Endothelial cell of umbilical vein (primary cell): Measurements from ENCODE around the gene PUDP. TPM values are rescaled to one million over a fixed set of nuclear protein-coding genes. Genes with fewer than 3 reads are reported as not detected.

Experiments used
- BruUV-seq: library from RNA; stranded (reverse); fragments of 400-500 nt; replicated peaks from 2 replicates; lab custom pipeline; 2021; lab: Mats Ljungman, UMichigan
- CTCF ChIA-PET: fragments of 300-600, 350-600 bp; sonication (Branson Sonifier 250); formaldehyde crosslinking; loops from one replicate; lab custom pipeline; 2021; ENCODE audit warnings: antibody characterized with exemption, inconsistent platforms; lab: Charles Lee
- POLR2A ChIA-PET: fragments of 300-600, 350-600 bp; sonication (Branson Sonifier 250); formaldehyde crosslinking; loops from one replicate; lab custom pipeline; 2021; ENCODE audit warnings: antibody characterized with exemption, inconsistent platforms; lab: Charles Lee
- DNase-seq: peaks from one replicate; pipeline ENCODE4 v3.0.0-alpha.2; 2011; ENCODE audit warnings: low read depth, low spot score
- FAIRE-seq: peaks from 2 replicates; lab custom pipeline; 2011; peaks lifted over from hg19 to GRCh38; lab: Jason Lieb, UNC
- H2AFZ ChIP-seq: 2 replicates; pipeline ENCODE4 v1.6.0; 2012; ENCODE audit warnings: low read depth, low read length, control low read depth, inconsistent platforms
- H3K27ac ChIP-seq: 2 replicates; pipeline ENCODE4 v1.5.1; 2011; ENCODE audit warnings: low read depth, mild to moderate bottlenecking, control low read depth, low read length, moderate library complexity; ENCODE audit not compliant: insufficient read depth
- H3K27me3 ChIP-seq, 2 experiments: 2 replicates each; pipeline versions ENCODE4 v1.6.0 to v1.6.1; 2011; ENCODE audit warnings: low read length in 2 of 2, mixed read lengths in 1 of 2; ENCODE audit not compliant: control insufficient read depth in 2 of 2, insufficient read depth in 2 of 2
- H3K36me3 ChIP-seq, 2 experiments: 2 replicates in 1 of 2; 3 replicates in 1 of 2; pipeline ENCODE4 v1.5.1; 2011; ENCODE audit warnings: low read length in 2 of 2, mild to moderate bottlenecking in 1 of 2, moderate library complexity in 1 of 2; ENCODE audit not compliant: control insufficient read depth in 2 of 2, insufficient read depth in 2 of 2; ENCODE audit errors: extremely low read depth in 1 of 2
- H3K4me1 ChIP-seq: 3 replicates; pipeline ENCODE4 v1.5.1; 2011; ENCODE audit warnings: mild to moderate bottlenecking, low read length; ENCODE audit not compliant: control insufficient read depth, insufficient read depth; ENCODE audit errors: extremely low read depth
- H3K4me2 ChIP-seq: 2 replicates; pipeline ENCODE4 v1.6.1; 2011; ENCODE audit warnings: low read length, control low read depth, mixed read lengths; ENCODE audit not compliant: insufficient read depth
- H3K4me3 ChIP-seq, 3 experiments: fragments of 200-600 bp in 1 of 3; sonication (generic), shearing (Covaris generic) in 1 of 3; replicated peaks in 1 of 3; 2 replicates each; pipeline ENCODE4 v1.5.1; 2011 to 2016; ENCODE audit warnings: control low read depth in 3 of 3, low read length in 3 of 3, mild to moderate bottlenecking in 2 of 3, inconsistent platforms in 1 of 3, low read depth in 1 of 3, moderate library complexity in 1 of 3; ENCODE audit not compliant: insufficient read depth in 1 of 3
- H3K79me2 ChIP-seq: 2 replicates; pipeline ENCODE4 v1.6.0; 2012; ENCODE audit warnings: low read length, inconsistent platforms; ENCODE audit not compliant: control insufficient read depth, insufficient read depth
- H3K9ac ChIP-seq: replicated peaks from 2 replicates; pipeline ENCODE3; 2011; ENCODE audit warnings: low read length, control low read depth; ENCODE audit not compliant: insufficient read depth; ENCODE audit errors: extremely low read depth
- H3K9me1 ChIP-seq: replicated peaks from 3 replicates; pipeline ENCODE4 v1.6.0; 2011; ENCODE audit warnings: mild to moderate bottlenecking, low read length; ENCODE audit not compliant: control insufficient read depth, insufficient read depth; ENCODE audit errors: extremely low read depth
- H3K9me3 ChIP-seq: replicated peaks from 2 replicates; pipeline ENCODE4 v1.5.1; 2012; ENCODE audit warnings: low read length, inconsistent platforms; ENCODE audit not compliant: control insufficient read depth, insufficient read depth
- H4K20me1 ChIP-seq: replicated peaks from 2 replicates; pipeline ENCODE3; 2011; ENCODE audit warnings: mild to moderate bottlenecking, low read length; ENCODE audit not compliant: control insufficient read depth, insufficient read depth; ENCODE audit errors: extremely low read depth
- EZH2 ChIP-seq: IDR thresholded peaks from 2 replicates; pipeline ENCODE4 v1.6.1; 2012; ENCODE audit warnings: borderline replicate concordance, low read depth, mild to moderate bottlenecking, moderate library complexity, low read length, inconsistent platforms; ENCODE audit not compliant: severe bottlenecking
- FOS ChIP-seq: IDR thresholded peaks from 2 replicates; pipeline ENCODE4 v1.6.1; 2011; ENCODE audit warnings: mild to moderate bottlenecking, low read length, moderate library complexity, borderline replicate concordance; ENCODE audit not compliant: insufficient read depth
- GATA2 ChIP-seq: IDR thresholded peaks from 2 replicates; pipeline ENCODE4 v1.7.0; 2011; ENCODE audit warnings: low read depth, mild to moderate bottlenecking, moderate library complexity, mixed read lengths, low read length; ENCODE audit not compliant: insufficient read length, insufficient read depth
- JUN ChIP-seq: IDR thresholded peaks from 2 replicates; pipeline ENCODE4 v1.6.1; 2011; ENCODE audit warnings: borderline replicate concordance, low read depth; ENCODE audit not compliant: insufficient read length, insufficient read depth
- MAX ChIP-seq: IDR thresholded peaks from 2 replicates; pipeline ENCODE4 v1.6.1; 2011; ENCODE audit not compliant: insufficient read depth, insufficient read length
- MYC ChIP-seq: IDR thresholded peaks from one replicate; pipeline ENCODE4 v1.6.1; 2011; ENCODE audit warnings: mild to moderate bottlenecking, low read depth, low read length
- POLR2A ChIP-seq: IDR thresholded peaks from 2 replicates; pipeline ENCODE4 v1.6.1; 2012; ENCODE audit warnings: low read depth, mild to moderate bottlenecking, control low read depth, low read length
- POLR2AphosphoS5 ChIP-seq: IDR thresholded peaks from 2 replicates; pipeline ENCODE4 v1.6.1; 2012; ENCODE audit warnings: low read depth, mild to moderate bottlenecking, control low read depth, low read length, moderate library complexity; ENCODE audit not compliant: insufficient read depth
- dilution Hi-C: fragments of 300-500 bp; cut with MboI; formaldehyde crosslinking; loops from one replicate; pipeline ENCODE4 v1.15.0; 2019; ENCODE audit warnings: low sequenced_read_pairs; ENCODE audit not compliant: extremely low pct_ligation_motif_present
- intact Hi-C: fragments of 100-400 bp; cut with micrococcal nuclease; formaldehyde crosslinking; loops from one replicate; pipeline ENCODE4 v1.10.0; 2022
- polyA plus RNA-seq, 4 experiments: library from polyadenylated mRNA; depleted of rRNA in 3 of 4; stranded (reverse) in 3 of 4; unstranded in 1 of 4; fragments of >200 nt; gene quantifications; 2 replicates each; pipeline versions ENCODE4 v1.2.1 to v1.2.3, GENCODE V29; 2011 to 2012; ENCODE audit warnings: missing spikeins in 1 of 4
- total RNA-seq: library from RNA; stranded (reverse); gene quantifications from 2 replicates; pipeline ENCODE4 v1.2.3, GENCODE V29; 2021
- TF ChIP-seq, protein P1 (sequence below), 2 donors: IDR thresholded peaks; 1 replicate in 1 of 2; 2 replicates in 1 of 2; pipeline ENCODE4 v1.5.1; 2011; ENCODE audit warnings: low read length in 2 of 2, mild to moderate bottlenecking in 2 of 2, moderate library complexity in 2 of 2, control low read depth in 1 of 2, inconsistent platforms in 1 of 2, low read depth in 1 of 2; ENCODE audit not compliant: insufficient read depth in 1 of 2; ENCODE audit errors: extremely low read depth in 1 of 2

PUDP gene
- total and polyA plus RNA-seq, 2 donors (not counting 3 experiments of a cell fraction or from before 2014, with no cell fraction given) = 17.3 to 22.5 TPM

GRCh38 chrX:7146703-7147412, 1.1 kb downstream of the PUDP start:
- Histone ChIP-seq H3K36me3 (no peaks in the 10 kb centered on the region), H3K9me1 (no peaks in the 10 kb centered on the region), H3K4me3 (peak overlapping the region; percentile 1 to 86 (median 27)), H3K4me1 (no peaks in the 10 kb centered on the region), H4K20me1 (no peaks in the 10 kb centered on the region), H3K9ac (peak overlapping the region; percentile 71), H3K27me3 (no peaks in the 10 kb centered on the region), H3K79me2 (peaks cover 17% of the 10 kb centered on the region), H3K27ac (no peak overlapping the region), H3K4me2 (peak overlapping the region; percentile 70), H3K9me3 (no peaks in the 10 kb centered on the region), H2AFZ (no peak overlapping the region)
- DNase-seq (no peak), FAIRE-seq (peak; percentile 38)
- CTCF ChIA-PET = interaction anchor here (1.1 kb wide), 1 partner anchor 14 kb away, joined by 5 read pairs; no protein-coding TSS in a partner anchor
- POLR2A ChIA-PET = interaction anchor here (0.9 kb wide), 1 partner anchor 12 kb away, joined by 3 read pairs; no protein-coding TSS in a partner anchor
- BruUV-seq = no TSS peak
- intact Hi-C loops (loop anchor here (5.0 kb wide), 1 partner anchor 65 kb away; no protein-coding TSS in a partner anchor), dilution Hi-C loops (no loop called here)
- no peak for TF ChIP-seq POLR2A
- no peak for TF ChIP-seq MAX
- TF ChIP-seq POLR2AphosphoS5 = no peak
- TF ChIP-seq GATA2 = no peak
- TF ChIP-seq MYC = no peak
- no peak for TF ChIP-seq EZH2
- TF ChIP-seq, protein P1, sequence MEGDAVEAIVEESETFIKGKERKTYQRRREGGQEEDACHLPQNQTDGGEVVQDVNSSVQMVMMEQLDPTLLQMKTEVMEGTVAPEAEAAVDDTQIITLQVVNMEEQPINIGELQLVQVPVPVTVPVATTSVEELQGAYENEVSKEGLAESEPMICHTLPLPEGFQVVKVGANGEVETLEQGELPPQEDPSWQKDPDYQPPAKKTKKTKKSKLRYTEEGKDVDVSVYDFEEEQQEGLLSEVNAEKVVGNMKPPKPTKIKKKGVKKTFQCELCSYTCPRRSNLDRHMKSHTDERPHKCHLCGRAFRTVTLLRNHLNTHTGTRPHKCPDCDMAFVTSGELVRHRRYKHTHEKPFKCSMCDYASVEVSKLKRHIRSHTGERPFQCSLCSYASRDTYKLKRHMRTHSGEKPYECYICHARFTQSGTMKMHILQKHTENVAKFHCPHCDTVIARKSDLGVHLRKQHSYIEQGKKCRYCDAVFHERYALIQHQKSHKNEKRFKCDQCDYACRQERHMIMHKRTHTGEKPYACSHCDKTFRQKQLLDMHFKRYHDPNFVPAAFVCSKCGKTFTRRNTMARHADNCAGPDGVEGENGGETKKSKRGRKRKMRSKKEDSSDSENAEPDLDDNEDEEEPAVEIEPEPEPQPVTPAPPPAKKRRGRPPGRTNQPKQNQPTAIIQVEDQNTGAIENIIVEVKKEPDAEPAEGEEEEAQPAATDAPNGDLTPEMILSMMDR (IDR thresholded peaks at IDR 0.05; ENCODE audit: extremely low read depth in 1 of 2, insufficient read depth in 1 of 2, low read depth in 1 of 2, low read length in 2 of 2) = no peak
- no peak for TF ChIP-seq FOS
- TF ChIP-seq JUN = no peak
